Endothelial cell of umbilical vein (primary cell): ENCODE measurements around the gene THOC5. TPM values are rescaled to one million over a fixed set of nuclear protein-coding genes. Genes with fewer than 3 reads are reported as not detected.

ENCODE experiments used
- BruUV-seq: library from RNA; stranded (reverse); fragments of 400-500 nt; replicated peaks from 2 replicates; lab custom pipeline; 2021; lab: Mats Ljungman, UMichigan
- CTCF ChIA-PET: fragments of 300-600, 350-600 bp; sonication (Branson Sonifier 250); formaldehyde crosslinking; loops from one replicate; lab custom pipeline; 2021; ENCODE audit warnings: antibody characterized with exemption, inconsistent platforms; lab: Charles Lee
- POLR2A ChIA-PET: fragments of 300-600, 350-600 bp; sonication (Branson Sonifier 250); formaldehyde crosslinking; loops from one replicate; lab custom pipeline; 2021; ENCODE audit warnings: antibody characterized with exemption, inconsistent platforms; lab: Charles Lee
- DNase-seq: peaks from one replicate; pipeline ENCODE4 v3.0.0-alpha.2; 2011; ENCODE audit warnings: low read depth, low spot score
- FAIRE-seq: peaks from 2 replicates; lab custom pipeline; 2011; peaks lifted over from hg19 to GRCh38; lab: Jason Lieb, UNC
- H2AFZ ChIP-seq: 2 replicates; pipeline ENCODE4 v1.6.0; 2012; ENCODE audit warnings: low read depth, low read length, control low read depth, inconsistent platforms
- H3K27ac ChIP-seq: 2 replicates; pipeline ENCODE4 v1.5.1; 2011; ENCODE audit warnings: low read depth, mild to moderate bottlenecking, control low read depth, low read length, moderate library complexity; ENCODE audit not compliant: insufficient read depth
- H3K27me3 ChIP-seq, 2 experiments: 2 replicates each; pipeline versions ENCODE4 v1.6.0 to v1.6.1; 2011; ENCODE audit warnings: low read length in 2 of 2, mixed read lengths in 1 of 2; ENCODE audit not compliant: control insufficient read depth in 2 of 2, insufficient read depth in 2 of 2
- H3K36me3 ChIP-seq, 2 experiments: 2 replicates in 1 of 2; 3 replicates in 1 of 2; pipeline ENCODE4 v1.5.1; 2011; ENCODE audit warnings: low read length in 2 of 2, mild to moderate bottlenecking in 1 of 2, moderate library complexity in 1 of 2; ENCODE audit not compliant: control insufficient read depth in 2 of 2, insufficient read depth in 2 of 2; ENCODE audit errors: extremely low read depth in 1 of 2
- H3K4me1 ChIP-seq: 3 replicates; pipeline ENCODE4 v1.5.1; 2011; ENCODE audit warnings: mild to moderate bottlenecking, low read length; ENCODE audit not compliant: control insufficient read depth, insufficient read depth; ENCODE audit errors: extremely low read depth
- H3K4me2 ChIP-seq: 2 replicates; pipeline ENCODE4 v1.6.1; 2011; ENCODE audit warnings: low read length, control low read depth, mixed read lengths; ENCODE audit not compliant: insufficient read depth
- H3K4me3 ChIP-seq, 3 experiments: fragments of 200-600 bp in 1 of 3; sonication (generic), shearing (Covaris generic) in 1 of 3; replicated peaks in 1 of 3; 2 replicates each; pipeline ENCODE4 v1.5.1; 2011 to 2016; ENCODE audit warnings: control low read depth in 3 of 3, low read length in 3 of 3, mild to moderate bottlenecking in 2 of 3, inconsistent platforms in 1 of 3, low read depth in 1 of 3, moderate library complexity in 1 of 3; ENCODE audit not compliant: insufficient read depth in 1 of 3
- H3K79me2 ChIP-seq: 2 replicates; pipeline ENCODE4 v1.6.0; 2012; ENCODE audit warnings: low read length, inconsistent platforms; ENCODE audit not compliant: control insufficient read depth, insufficient read depth
- H3K9ac ChIP-seq: replicated peaks from 2 replicates; pipeline ENCODE3; 2011; ENCODE audit warnings: low read length, control low read depth; ENCODE audit not compliant: insufficient read depth; ENCODE audit errors: extremely low read depth
- H3K9me1 ChIP-seq: replicated peaks from 3 replicates; pipeline ENCODE4 v1.6.0; 2011; ENCODE audit warnings: mild to moderate bottlenecking, low read length; ENCODE audit not compliant: control insufficient read depth, insufficient read depth; ENCODE audit errors: extremely low read depth
- H3K9me3 ChIP-seq: replicated peaks from 2 replicates; pipeline ENCODE4 v1.5.1; 2012; ENCODE audit warnings: low read length, inconsistent platforms; ENCODE audit not compliant: control insufficient read depth, insufficient read depth
- H4K20me1 ChIP-seq: replicated peaks from 2 replicates; pipeline ENCODE3; 2011; ENCODE audit warnings: mild to moderate bottlenecking, low read length; ENCODE audit not compliant: control insufficient read depth, insufficient read depth; ENCODE audit errors: extremely low read depth
- EZH2 ChIP-seq: IDR thresholded peaks from 2 replicates; pipeline ENCODE4 v1.6.1; 2012; ENCODE audit warnings: borderline replicate concordance, low read depth, mild to moderate bottlenecking, moderate library complexity, low read length, inconsistent platforms; ENCODE audit not compliant: severe bottlenecking
- GATA2 ChIP-seq: IDR thresholded peaks from 2 replicates; pipeline ENCODE4 v1.7.0; 2011; ENCODE audit warnings: low read depth, mild to moderate bottlenecking, moderate library complexity, mixed read lengths, low read length; ENCODE audit not compliant: insufficient read length, insufficient read depth
- MYC ChIP-seq: IDR thresholded peaks from one replicate; pipeline ENCODE4 v1.6.1; 2011; ENCODE audit warnings: mild to moderate bottlenecking, low read depth, low read length
- POLR2A ChIP-seq: IDR thresholded peaks from 2 replicates; pipeline ENCODE4 v1.6.1; 2012; ENCODE audit warnings: low read depth, mild to moderate bottlenecking, control low read depth, low read length
- dilution Hi-C: fragments of 300-500 bp; cut with MboI; formaldehyde crosslinking; loops from one replicate; pipeline ENCODE4 v1.15.0; 2019; ENCODE audit warnings: low sequenced_read_pairs; ENCODE audit not compliant: extremely low pct_ligation_motif_present
- intact Hi-C: fragments of 100-400 bp; cut with micrococcal nuclease; formaldehyde crosslinking; loops from one replicate; pipeline ENCODE4 v1.10.0; 2022
- polyA plus RNA-seq, 4 experiments: library from polyadenylated mRNA; depleted of rRNA in 3 of 4; stranded (reverse) in 3 of 4; unstranded in 1 of 4; fragments of >200 nt; gene quantifications; 2 replicates each; pipeline versions ENCODE4 v1.2.1 to v1.2.3, GENCODE V29; 2011 to 2012; ENCODE audit warnings: missing spikeins in 1 of 4
- total RNA-seq: library from RNA; stranded (reverse); gene quantifications from 2 replicates; pipeline ENCODE4 v1.2.3, GENCODE V29; 2021
- TF ChIP-seq, protein P1 (sequence below): IDR thresholded peaks from 2 replicates; pipeline ENCODE4 v1.6.1; 2011; ENCODE audit not compliant: insufficient read depth, insufficient read length

The THOC5 gene
- total and polyA plus RNA-seq, 2 donors (not counting 3 experiments of a cell fraction or from before 2014, with no cell fraction given) = 35.0 to 82.9 TPM

DNA sequence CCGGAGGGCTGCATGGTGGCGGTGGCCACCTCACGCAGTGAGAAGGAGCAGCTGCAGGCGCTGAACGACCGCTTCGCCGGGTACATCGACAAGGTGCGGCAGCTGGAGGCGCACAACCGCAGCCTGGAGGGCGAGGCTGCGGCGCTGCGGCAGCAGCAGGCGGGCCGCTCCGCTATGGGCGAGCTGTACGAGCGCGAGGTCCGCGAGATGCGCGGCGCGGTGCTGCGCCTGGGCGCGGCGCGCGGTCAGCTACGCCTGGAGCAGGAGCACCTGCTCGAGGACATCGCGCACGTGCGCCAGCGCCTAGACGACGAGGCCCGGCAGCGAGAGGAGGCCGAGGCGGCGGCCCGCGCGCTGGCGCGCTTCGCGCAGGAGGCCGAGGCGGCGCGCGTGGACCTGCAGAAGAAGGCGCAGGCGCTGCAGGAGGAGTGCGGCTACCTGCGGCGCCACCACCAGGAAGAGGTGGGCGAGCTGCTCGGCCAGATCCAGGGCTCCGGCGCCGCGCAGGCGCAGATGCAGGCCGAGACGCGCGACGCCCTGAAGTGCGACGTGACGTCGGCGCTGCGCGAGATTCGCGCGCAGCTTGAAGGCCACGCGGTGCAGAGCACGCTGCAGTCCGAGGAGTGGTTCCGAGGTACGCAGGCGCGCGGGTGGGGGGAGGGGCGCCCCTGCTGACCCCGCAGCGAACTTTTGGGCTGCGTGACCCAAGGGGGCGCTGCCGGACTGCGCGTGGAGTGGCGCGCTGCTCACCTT, 72.9 kb downstream of the THOC5 start:
- H3K9ac ChIP-seq = no peak overlapping the region
- H4K20me1 ChIP-seq = no peaks in the 10 kb centered on the region
- no peaks in the 10 kb centered on the region for H3K9me3 ChIP-seq
- peak; percentile 97 for TF ChIP-seq EZH2
- no peak for TF ChIP-seq MYC
- TF ChIP-seq POLR2A = no peak
- TF ChIP-seq, protein P1, sequence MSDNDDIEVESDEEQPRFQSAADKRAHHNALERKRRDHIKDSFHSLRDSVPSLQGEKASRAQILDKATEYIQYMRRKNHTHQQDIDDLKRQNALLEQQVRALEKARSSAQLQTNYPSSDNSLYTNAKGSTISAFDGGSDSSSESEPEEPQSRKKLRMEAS = peak; percentile 76
- H3K27ac ChIP-seq = no peak overlapping the region
- peak overlapping the region; percentile 48 for H2AFZ ChIP-seq
- intact Hi-C loops = no loop called here
- peaks cover 48% of the 10 kb centered on the region in 2 experiments for H3K27me3 ChIP-seq
- BruUV-seq = no TSS peak
- H3K36me3 ChIP-seq = no peaks in the 10 kb centered on the region
- FAIRE-seq = peak; percentile 59
- H3K4me3 ChIP-seq = no peak overlapping the region
- H3K79me2 ChIP-seq = no peaks in the 10 kb centered on the region
- CTCF ChIA-PET = interaction anchor here (1.3 kb wide), 1 partner anchor 9 kb away, joined by 6 read pairs; no protein-coding TSS in a partner anchor
- no peaks in the 10 kb centered on the region for H3K9me1 ChIP-seq
- peaks cover 5% of the 10 kb centered on the region for H3K4me1 ChIP-seq
- peak overlapping the region; percentile 41 for H3K4me2 ChIP-seq
- POLR2A ChIA-PET = no interaction called here
- peak; percentile 41 for DNase-seq
- dilution Hi-C loops = no loop called here

GRCh38 chr22:29480262-29480511, 73.4 kb downstream of the THOC5 start:
- no peaks in the 10 kb centered on the region for H4K20me1 ChIP-seq
- H3K27ac ChIP-seq = no peak overlapping the region
- no peaks in the 10 kb centered on the region for H3K9me1 ChIP-seq
- H3K79me2 ChIP-seq = no peaks in the 10 kb centered on the region
- no peak for DNase-seq
- TF ChIP-seq POLR2A (no peak), EZH2 (peak; percentile 99), GATA2 (no peak)
- no peak overlapping the region for H3K4me2 ChIP-seq
- intact Hi-C loops (no loop called here), dilution Hi-C loops (no loop called here)
- no peak for FAIRE-seq
- peaks cover 5% of the 10 kb centered on the region for H3K4me1 ChIP-seq
- H3K27me3 ChIP-seq = peaks cover 48% of the 10 kb centered on the region in 2 experiments
- POLR2A ChIA-PET = no interaction called here
- no TSS peak for BruUV-seq
- H3K4me3 ChIP-seq = no peak overlapping the region
- no peaks in the 10 kb centered on the region for H3K36me3 ChIP-seq
- CTCF ChIA-PET = interaction anchor here (1.3 kb wide), 1 partner anchor 9 kb away, joined by 6 read pairs; no protein-coding TSS in a partner anchor
- no peak overlapping the region for H3K9ac ChIP-seq
- no peak overlapping the region for H2AFZ ChIP-seq
- no peaks in the 10 kb centered on the region for H3K9me3 ChIP-seq
